BJ (cell line): ENCODE data around the gene SSC5D. TPM values are rescaled to one million over a fixed set of nuclear protein-coding genes. Genes with fewer than 3 reads are reported as not detected.
"Not testable (repeated sequence)": the region's sequence is repeated elsewhere in the genome, so short reads cannot be mapped to it uniquely, and the experiment has no call there.

Experiments
- CTCF ChIA-PET: fragments of 350-600 bp; formaldehyde crosslinking; extraction: SDS; loops from one replicate; lab custom pipeline; 2021; ENCODE audit warnings: antibody characterized with exemption, inconsistent platforms; lab: Yijun Ruan, JAX
- POLR2A ChIA-PET: fragments of 300-600 bp; sonication (Branson Sonifier 250); formaldehyde crosslinking; extraction: SDS; loops from one replicate; lab custom pipeline; 2021; ENCODE audit warnings: antibody characterized with exemption; lab: Charles Lee
- DNase-seq: peaks from one replicate; pipeline ENCODE4 v3.0.0-alpha.2; 2011; ENCODE audit warnings: low read depth
- H3K27me3 ChIP-seq: 2 replicates; pipeline ENCODE4 v1.6.0; 2011; ENCODE audit warnings: low read length; ENCODE audit not compliant: control insufficient read depth, insufficient read depth
- H3K36me3 ChIP-seq: 2 replicates; pipeline ENCODE4 v1.5.1; 2011; ENCODE audit warnings: low read length; ENCODE audit not compliant: control insufficient read depth, insufficient read depth
- H3K4me3 ChIP-seq: 2 replicates; pipeline ENCODE4 v1.5.1; 2011; ENCODE audit warnings: low read depth, mild to moderate bottlenecking, control low read depth, low read length
- polyA plus RNA-seq: library from polyadenylated mRNA; depleted of rRNA; stranded (reverse); fragments of >200 nt; gene quantifications from 2 replicates; pipeline ENCODE4 v1.2.3, GENCODE V29; 2011
- TF ChIP-seq, protein P1 (sequence below): IDR thresholded peaks from 2 replicates; pipeline ENCODE4 v1.5.1; 2011; ENCODE audit warnings: low read depth, mild to moderate bottlenecking, control low read depth, inconsistent platforms, low read length, moderate library complexity; ENCODE audit not compliant: insufficient read depth

The SSC5D gene
- polyA plus RNA-seq, 1 experiment, result 8.2 TPM

- peaks cover 6% of the 10 kb centered on the region for H3K36me3 ChIP-seq
- no peaks in the 10 kb centered on the region for H3K27me3 ChIP-seq
- peak overlapping the region; percentile 39 for H3K4me3 ChIP-seq
- TF ChIP-seq, protein P1, sequence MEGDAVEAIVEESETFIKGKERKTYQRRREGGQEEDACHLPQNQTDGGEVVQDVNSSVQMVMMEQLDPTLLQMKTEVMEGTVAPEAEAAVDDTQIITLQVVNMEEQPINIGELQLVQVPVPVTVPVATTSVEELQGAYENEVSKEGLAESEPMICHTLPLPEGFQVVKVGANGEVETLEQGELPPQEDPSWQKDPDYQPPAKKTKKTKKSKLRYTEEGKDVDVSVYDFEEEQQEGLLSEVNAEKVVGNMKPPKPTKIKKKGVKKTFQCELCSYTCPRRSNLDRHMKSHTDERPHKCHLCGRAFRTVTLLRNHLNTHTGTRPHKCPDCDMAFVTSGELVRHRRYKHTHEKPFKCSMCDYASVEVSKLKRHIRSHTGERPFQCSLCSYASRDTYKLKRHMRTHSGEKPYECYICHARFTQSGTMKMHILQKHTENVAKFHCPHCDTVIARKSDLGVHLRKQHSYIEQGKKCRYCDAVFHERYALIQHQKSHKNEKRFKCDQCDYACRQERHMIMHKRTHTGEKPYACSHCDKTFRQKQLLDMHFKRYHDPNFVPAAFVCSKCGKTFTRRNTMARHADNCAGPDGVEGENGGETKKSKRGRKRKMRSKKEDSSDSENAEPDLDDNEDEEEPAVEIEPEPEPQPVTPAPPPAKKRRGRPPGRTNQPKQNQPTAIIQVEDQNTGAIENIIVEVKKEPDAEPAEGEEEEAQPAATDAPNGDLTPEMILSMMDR, result no peak
- ChIA-PET POLR2A (interaction anchor here (0.6 to 0.7 kb wide), 2 partner anchors 11 to 352 kb away, joined by 10 to 11 read pairs; no protein-coding TSS in a partner anchor), CTCF (interaction anchor here (1.3 to 10.9 kb wide), 5 partner anchors 11 to 352 kb away, joined by 4 to 106 read pairs (median 5); partner anchors contain the start of gene ZNF628)
- DNase-seq, result no peak
These were observed 4.9 kb downstream of the SSC5D start for GRCh38 chr19:55493052-55493644.

DNA sequence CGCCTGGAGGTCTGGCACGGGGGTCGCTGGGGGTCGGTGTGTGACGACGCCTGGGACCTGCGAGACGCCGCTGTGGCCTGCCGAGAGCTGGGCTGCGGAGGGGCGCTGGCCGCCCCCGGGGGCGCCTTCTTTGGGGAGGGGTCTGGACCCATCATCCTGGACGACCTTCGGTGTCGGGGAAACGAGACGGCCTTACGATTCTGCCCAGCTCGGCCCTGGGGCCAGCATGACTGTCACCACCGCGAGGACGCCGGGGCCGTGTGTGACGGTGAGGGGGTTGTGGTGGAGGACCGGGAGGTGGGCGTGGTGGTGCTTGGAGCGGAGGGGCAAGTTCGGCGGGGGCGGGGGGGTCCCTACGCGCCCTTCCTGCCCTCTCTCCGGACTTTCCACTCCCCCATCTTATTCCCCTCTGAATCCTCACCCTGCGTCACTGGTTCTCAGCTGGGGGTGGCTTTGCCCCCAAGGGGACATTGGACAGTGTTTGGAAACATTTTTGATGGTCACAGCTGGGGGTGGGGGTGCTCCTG is 5.5 kb downstream of the SSC5D start:
- no peak for DNase-seq
- CTCF ChIA-PET, result interaction anchor here (1.3 to 10.9 kb wide), 4 partner anchors 10 to 352 kb away, joined by 4 to 106 read pairs (median 25); no protein-coding TSS in a partner anchor
- peak overlapping the region; percentile 39 for H3K4me3 ChIP-seq
- TF ChIP-seq, protein P1, result no peak
- H3K36me3 ChIP-seq, result peaks cover 8% of the 10 kb centered on the region
- POLR2A ChIA-PET, result interaction anchor here (0.6 kb wide), 1 partner anchor 353 kb away, joined by 10 read pairs; no protein-coding TSS in a partner anchor
- H3K27me3 ChIP-seq, result no peaks in the 10 kb centered on the region

DNA sequence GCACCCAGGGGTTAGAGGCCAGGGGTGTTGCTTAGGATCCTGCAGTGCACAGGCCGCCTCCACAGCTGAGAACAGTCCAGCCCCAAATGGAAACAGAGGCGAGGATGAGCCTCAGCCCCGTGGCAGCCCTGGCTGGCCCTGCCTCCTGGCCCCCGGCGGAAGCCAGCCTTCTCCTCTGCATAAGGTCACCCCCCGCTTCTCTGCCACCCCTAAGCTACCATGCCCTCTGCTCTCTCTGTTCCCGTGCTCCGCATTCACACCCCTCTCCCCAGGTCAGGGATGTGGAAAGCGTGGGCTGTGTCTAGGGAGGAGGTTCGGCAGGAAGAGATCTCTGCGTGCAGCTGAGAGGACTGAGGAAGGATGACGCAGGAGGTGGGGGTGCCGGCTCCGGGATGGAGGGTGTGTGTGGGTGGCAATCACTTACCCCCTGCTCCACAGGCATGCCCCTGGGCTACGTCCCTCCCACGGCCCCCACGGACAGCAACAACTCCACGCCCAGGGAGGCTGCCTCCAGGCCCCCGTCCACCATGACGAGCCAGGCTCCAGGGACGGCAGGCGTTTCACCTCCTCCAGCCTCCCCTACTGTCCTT is 6.0 kb downstream of the SSC5D start:
- Histone ChIP-seq H3K4me3 (peak overlapping the region; percentile 39), H3K36me3 (peaks cover 10% of the 10 kb centered on the region), H3K27me3 (no peaks in the 10 kb centered on the region)
- POLR2A ChIA-PET, result no interaction called here
- TF ChIP-seq, protein P1, result no peak
- CTCF ChIA-PET, result interaction anchor here (0.6 to 10.9 kb wide), 7 partner anchors 10 to 451 kb away, joined by 3 to 106 read pairs (median 5); no protein-coding TSS in a partner anchor
- DNase-seq, result no peak

- Histone ChIP-seq H3K36me3 (peaks cover 17% of the 10 kb centered on the region), H3K27me3 (no peaks in the 10 kb centered on the region), H3K4me3 (no peak overlapping the region)
- TF ChIP-seq, protein P1, result no peak
- ChIA-PET POLR2A (no interaction called here), CTCF (interaction anchor here (1.1 to 10.9 kb wide), 4 partner anchors 8 to 36 kb away, joined by 4 to 106 read pairs (median 26); no protein-coding TSS in a partner anchor)
- DNase-seq, result no peak
These were observed 7.6 kb downstream of the SSC5D start for GRCh38 chr19:55495646-55496349.

- not testable (repeated sequence) for H3K27me3 ChIP-seq, H3K4me3 ChIP-seq, DNase-seq
- H3K36me3 ChIP-seq, result peaks cover 22% of the 10 kb centered on the region
- ChIA-PET POLR2A (interaction anchor here (0.7 kb wide), 1 partner anchor 20 kb away, joined by 27 read pairs; no protein-coding TSS in a partner anchor), CTCF (interaction anchor here (5.9 kb wide), 1 partner anchor 29 kb away, joined by 45 read pairs; no protein-coding TSS in a partner anchor)
These were observed 8.6 kb downstream of the SSC5D start for GRCh38 chr19:55496820-55497219.
